HG02970 (cell line): ENCODE measurements around the gene CD109.
"Not testable (repeated sequence)": the region's sequence is repeated elsewhere in the genome, so short reads cannot be mapped to it uniquely, and the experiment has no call there.

ENCODE experiments used
- ATAC-seq: cut with Tn5 transposase; IDR thresholded peaks from one replicate; pipeline ENCODE4 v1.9.1; 2021; ENCODE audit warnings: mild to moderate bottlenecking, moderate library complexity, moderate number of reproducible peaks; ENCODE audit not compliant: unreplicated experiment, low FRiP score

Gene CD109

DNA sequence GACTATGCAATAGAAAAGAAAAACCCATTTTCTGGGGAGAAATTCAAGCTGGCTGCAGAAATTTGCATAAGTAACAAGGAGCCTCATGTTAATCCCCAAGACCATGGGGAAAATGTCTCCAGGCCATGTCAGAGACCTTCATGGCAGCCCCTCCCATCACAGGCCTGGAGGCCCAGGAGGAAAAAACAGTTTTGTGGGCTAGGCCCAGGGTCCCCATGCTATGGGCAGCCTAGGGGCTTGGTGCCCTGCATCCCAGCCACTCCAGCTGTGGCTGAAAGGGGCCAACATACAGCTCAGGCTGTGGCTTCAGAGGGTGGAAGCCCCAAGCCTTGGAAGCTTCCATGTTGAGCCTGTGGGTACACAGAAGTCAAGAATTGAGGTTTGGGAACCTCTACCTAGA, 148.7 kb downstream of the CD109 start:
- not testable (repeated sequence) for ATAC-seq

DNA sequence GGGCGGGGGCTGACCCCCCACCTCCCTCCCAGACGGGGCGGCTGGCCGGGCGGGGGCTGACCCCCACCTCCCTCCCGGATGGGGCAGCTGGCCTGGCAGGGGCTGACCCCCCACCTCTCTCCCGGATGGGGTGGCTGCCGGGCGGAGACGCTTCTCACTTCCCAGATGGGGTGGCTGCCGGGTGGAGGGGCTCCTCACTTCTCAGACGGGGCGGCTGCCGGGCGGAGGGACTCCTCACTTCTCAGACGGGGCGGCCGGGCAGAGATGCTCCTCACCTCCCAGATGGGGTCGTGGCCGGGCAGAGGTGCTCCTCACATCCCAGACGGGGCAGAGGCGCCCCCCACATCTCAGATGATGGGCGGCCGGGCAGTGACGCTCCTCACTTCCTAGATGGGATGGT, 155.0 kb downstream of the CD109 start:
- not testable (repeated sequence) for ATAC-seq

DNA sequence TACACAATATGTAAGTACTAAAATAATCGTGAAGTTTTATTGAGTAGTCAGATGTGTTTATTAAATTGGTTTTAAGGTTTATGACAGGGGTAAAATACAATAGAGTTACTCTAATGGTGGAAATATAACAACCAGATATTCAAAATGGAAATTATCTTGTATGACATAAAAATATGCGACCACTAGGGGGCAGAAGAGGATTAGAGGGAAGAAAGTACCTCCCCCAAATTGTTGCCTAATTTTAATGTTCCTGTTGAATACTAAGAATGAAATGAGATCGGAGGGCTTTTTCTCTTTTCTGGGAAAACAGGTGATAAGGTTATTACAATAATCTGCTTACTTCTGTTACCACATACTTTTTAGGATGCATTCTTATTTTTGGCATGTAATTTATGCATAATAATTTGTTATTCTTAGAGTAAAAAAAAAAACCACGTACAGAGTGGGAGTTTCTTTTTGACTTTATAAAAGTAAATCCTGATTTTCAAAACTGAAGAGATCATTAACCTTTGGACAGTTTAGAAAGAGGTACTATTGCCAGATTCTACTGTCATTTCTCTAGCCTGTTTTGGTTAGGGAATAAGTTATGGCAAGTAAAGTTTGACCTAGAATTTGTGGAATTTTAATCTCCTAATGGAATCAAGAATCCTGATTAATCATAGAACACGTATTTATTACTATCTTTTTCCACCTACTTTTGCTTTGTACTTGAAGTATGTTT, 159.2 kb downstream of the CD109 start:
- no peak for ATAC-seq

DNA sequence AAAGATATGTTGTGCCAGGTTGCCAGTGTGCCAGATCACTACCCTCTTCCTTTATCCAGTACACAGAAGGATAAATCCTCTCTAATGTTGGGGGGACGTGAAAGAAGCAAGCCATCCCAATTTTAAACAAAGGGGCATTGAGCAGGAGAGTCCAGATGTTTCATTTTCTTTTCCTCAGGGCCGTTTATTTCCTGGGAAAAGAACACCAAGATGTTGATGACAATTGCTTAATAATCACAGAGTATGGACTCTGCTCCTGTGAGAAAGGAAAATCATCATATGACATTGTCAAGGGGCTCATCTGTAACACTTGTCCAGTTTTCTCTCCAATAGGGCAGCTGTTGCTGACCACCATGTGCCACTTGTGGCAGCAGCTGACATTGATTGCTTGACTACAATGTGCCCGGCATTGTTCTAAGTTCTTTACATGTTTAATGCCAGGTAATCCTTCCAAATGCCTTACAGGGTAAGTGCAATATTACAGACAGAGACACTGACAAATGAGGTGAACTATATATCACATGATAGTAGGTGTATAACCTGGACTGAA, 161.4 kb downstream of the CD109 start:
- ATAC-seq: no peak

DNA sequence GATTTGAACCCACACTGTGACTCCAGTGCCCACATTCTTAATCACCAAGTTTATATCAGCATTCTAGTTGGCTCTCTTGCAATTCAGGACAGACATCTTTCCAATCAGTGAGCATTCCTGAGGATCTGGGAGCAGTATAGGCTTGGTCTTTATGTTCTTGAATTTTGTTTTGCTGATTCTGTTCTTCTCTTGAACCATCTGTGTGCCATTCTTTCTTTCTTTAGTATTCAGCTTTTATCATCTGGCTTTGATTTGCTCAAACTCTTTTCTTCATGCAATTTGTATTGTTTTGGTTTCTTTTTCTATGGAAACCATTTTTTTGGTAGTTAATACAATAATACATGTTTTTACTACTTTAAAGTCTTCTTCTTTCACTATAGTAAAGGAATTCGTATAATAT, 162.4 kb downstream of the CD109 start:
- no peak for ATAC-seq

DNA sequence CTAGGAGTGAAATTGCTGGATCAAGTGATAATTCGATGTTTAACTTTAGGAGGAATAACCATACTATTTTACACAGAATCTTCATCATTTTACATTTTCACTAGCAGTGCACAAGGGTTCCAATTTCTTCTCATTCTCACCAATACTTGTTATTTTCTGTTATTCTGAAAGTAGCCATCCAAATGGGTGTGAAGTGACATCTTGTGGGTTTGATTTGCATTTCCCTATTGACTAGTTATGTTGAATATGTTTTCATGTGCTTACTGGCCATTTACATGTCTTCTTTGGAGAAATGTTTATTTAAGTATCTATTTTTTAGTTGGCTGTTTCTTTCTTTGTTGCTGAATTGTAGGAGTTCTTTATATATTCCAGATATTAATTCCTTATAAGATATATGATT, 164.3 kb downstream of the CD109 start:
- ATAC-seq: no peak

DNA sequence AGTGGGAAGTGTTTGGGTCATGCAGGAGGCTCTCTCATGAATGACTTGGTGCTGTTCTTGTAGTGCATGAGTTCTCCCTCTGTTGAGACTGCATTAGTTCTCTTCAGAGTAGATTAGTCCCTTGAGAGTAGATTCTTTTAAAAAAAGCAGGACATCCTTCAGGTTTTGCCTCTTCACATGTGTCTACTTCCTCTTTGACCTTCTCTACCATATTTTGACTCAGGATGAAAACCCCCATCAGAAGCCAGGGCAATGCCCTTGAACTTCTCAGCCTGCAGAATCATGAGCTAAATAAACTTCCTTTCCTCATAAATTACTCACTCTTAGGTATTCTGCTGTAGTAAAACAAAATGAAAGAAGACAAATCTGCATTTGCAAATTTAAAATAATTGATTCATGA, 170.3 kb downstream of the CD109 start:
- no peak for ATAC-seq

DNA sequence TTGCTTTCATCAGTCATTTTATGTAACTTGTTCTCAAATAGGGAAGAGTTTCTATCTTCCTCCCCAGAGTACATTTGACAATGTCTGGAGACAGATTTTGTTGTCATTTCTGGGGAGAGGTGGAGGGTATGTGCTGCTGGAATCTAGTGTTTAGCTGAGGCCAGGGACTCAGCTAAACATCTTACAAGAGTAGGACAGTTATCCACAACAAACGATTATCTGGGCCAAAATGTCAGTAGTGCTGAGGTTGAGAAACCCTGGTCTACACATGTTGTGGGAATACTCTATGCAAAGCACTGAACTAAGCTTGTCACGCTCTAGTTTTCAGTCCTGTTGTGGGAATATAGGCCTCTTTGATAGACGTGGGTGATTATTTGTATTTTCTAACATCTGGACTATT, 171.4 kb downstream of the CD109 start:
- no peak for ATAC-seq

DNA sequence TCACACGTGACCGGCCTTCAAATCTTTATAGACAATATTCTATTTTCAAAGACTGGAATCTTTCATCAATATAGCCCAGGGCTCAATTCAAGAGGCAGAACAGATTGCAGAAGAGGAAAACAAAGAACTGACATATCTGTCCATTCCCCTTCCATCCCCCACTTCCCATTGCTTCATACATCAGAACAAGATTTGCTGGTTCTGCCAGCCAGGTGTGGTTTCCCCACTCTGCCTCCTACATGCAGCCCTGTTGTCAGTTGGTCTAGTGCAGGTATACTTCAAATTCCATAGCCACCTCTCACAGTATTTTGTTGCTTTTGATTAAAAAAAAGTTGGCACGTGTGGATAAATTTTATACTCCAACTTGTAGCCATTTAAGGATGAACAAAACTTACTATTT, 174.9 kb downstream of the CD109 start:
- no peak for ATAC-seq

DNA sequence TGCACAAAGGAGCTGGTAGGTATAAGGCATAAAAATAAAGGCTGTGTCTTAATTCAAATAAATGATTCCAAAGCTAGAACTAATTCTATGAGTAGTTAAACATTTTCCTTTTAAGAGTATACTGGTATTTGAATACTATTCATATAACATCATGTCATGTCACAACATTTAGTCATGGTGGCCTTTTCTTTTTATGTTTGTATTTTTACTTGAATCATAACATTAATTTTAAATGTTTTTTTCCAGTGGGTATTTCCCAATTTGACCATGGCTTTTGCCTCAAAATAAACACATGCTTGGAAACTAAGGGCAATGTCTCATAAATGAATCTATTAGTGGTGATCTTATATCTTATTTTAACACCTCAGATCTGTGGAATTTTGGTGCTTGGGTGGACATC, 177.1 kb downstream of the CD109 start:
- ATAC-seq: no peak
